OCI-LY1 (cell line): Measurements from ENCODE around the gene DLGAP4.

Source experiments
- H2AFZ ChIP-seq: fragments of 200-600 bp; sonication (generic), shearing (Covaris generic); 2 replicates; pipeline ENCODE4 v1.6.0; 2014; ENCODE audit warnings: antibody characterized with exemption, mild to moderate bottlenecking, low read length
- H3F3A ChIP-seq: fragments of 200-600 bp; sonication (generic), shearing (Covaris generic); 2 replicates; pipeline ENCODE4 v1.6.0; 2014; ENCODE audit warnings: mild to moderate bottlenecking, antibody characterized with exemption, low read length, moderate library complexity; ENCODE audit not compliant: insufficient read depth
- H3K27ac ChIP-seq: fragments of 200-600 bp; sonication (generic); 2 replicates; pipeline ENCODE4 v1.5.1; 2014; ENCODE audit warnings: low read length, mixed run types, mild to moderate bottlenecking, low read depth; ENCODE audit not compliant: poor library complexity, severe bottlenecking
- H3K27me3 ChIP-seq: fragments of 200-600 bp; sonication (generic); 2 replicates; pipeline ENCODE4 v1.6.0; 2014; ENCODE audit warnings: antibody characterized with exemption, mild to moderate bottlenecking, low read length, moderate library complexity; ENCODE audit not compliant: insufficient read depth
- H3K36me3 ChIP-seq: fragments of 200-600 bp; sonication (generic); 2 replicates; pipeline ENCODE4 v1.6.1; 2014; ENCODE audit warnings: mild to moderate bottlenecking, antibody characterized with exemption, low read length, moderate library complexity, mixed read lengths; ENCODE audit not compliant: insufficient read depth
- H3K4me1 ChIP-seq: fragments of 200-600 bp; sonication (generic); 2 replicates; pipeline ENCODE4 v1.5.1; 2014; ENCODE audit warnings: mild to moderate bottlenecking, low read length, moderate library complexity; ENCODE audit not compliant: insufficient read depth, severe bottlenecking
- H3K4me2 ChIP-seq: fragments of 200-600 bp; sonication (generic), shearing (Covaris generic); 2 replicates; pipeline ENCODE4 v1.6.1; 2014; ENCODE audit warnings: low read length
- H3K4me3 ChIP-seq: fragments of 200-600 bp; sonication (generic); 2 replicates; pipeline ENCODE4 v1.5.1; 2014; ENCODE audit warnings: low read length, low read depth, mild to moderate bottlenecking, mixed read lengths; ENCODE audit not compliant: poor library complexity, severe bottlenecking
- H3K79me2 ChIP-seq: fragments of 200-600 bp; shearing (Covaris generic); 2 replicates; pipeline ENCODE4 v1.6.1; 2016; ENCODE audit warnings: mixed run types, low read length, mixed read lengths; ENCODE audit not compliant: insufficient read depth
- H3K9ac ChIP-seq: fragments of 200-600 bp; sonication (generic), shearing (Covaris generic); 2 replicates; pipeline ENCODE4 v1.6.1; 2014; ENCODE audit warnings: mild to moderate bottlenecking, low read length, mixed read lengths
- H3K9me2 ChIP-seq: fragments of 200-600 bp; sonication (generic), shearing (Covaris generic); 2 replicates; pipeline ENCODE4 v1.6.1; 2014; ENCODE audit warnings: low read depth, mild to moderate bottlenecking, low read length, mixed read lengths
- H3K9me3 ChIP-seq: fragments of 200-600 bp; shearing (Covaris generic); 2 replicates; pipeline ENCODE4 v1.6.1; 2014; ENCODE audit warnings: low read length, mixed read lengths
- H4K20me1 ChIP-seq: fragments of 200-600 bp; sonication (generic), shearing (Covaris generic); 2 replicates; pipeline ENCODE4 v1.6.0; 2016; ENCODE audit warnings: mild to moderate bottlenecking, low read length; ENCODE audit not compliant: insufficient read depth
- CTCF ChIP-seq: fragments of 200-600 bp; sonication (generic), shearing (Covaris generic); IDR thresholded peaks from 2 replicates; pipeline ENCODE4 v1.5.1; 2017; ENCODE audit warnings: mild to moderate bottlenecking, antibody characterized with exemption, low read length, moderate library complexity, mixed read lengths
- EZH2 ChIP-seq: fragments of 200-600 bp; sonication (generic), shearing (Covaris generic); IDR thresholded peaks from 2 replicates; pipeline ENCODE4 v1.8.0; 2017; ENCODE audit warnings: borderline replicate concordance, mixed run types, mild to moderate bottlenecking, antibody characterized with exemption, low read length, moderate library complexity, mixed read lengths

DLGAP4 gene

GRCh38 chr20:36272547-36273220, 33.5 kb upstream of the DLGAP4 start:
- no peaks in the 10 kb centered on the region for H3K79me2 ChIP-seq
- TF ChIP-seq CTCF (no peak), EZH2 (no peak)
- H4K20me1 ChIP-seq, result no peaks in the 10 kb centered on the region
- H2AFZ ChIP-seq, result no peak overlapping the region
- H3K4me1 ChIP-seq, result no peaks in the 10 kb centered on the region
- no peak overlapping the region for H3K4me2 ChIP-seq
- no peak overlapping the region for H3K4me3 ChIP-seq
- H3K9me3 ChIP-seq, result no peaks in the 10 kb centered on the region
- H3K27ac ChIP-seq, result no peak overlapping the region
- H3K9me2 ChIP-seq, result no peaks in the 10 kb centered on the region
- H3K9ac ChIP-seq, result no peak overlapping the region
- H3K27me3 ChIP-seq, result no peaks in the 10 kb centered on the region
- no peaks in the 10 kb centered on the region for H3F3A ChIP-seq
- H3K36me3 ChIP-seq, result no peaks in the 10 kb centered on the region

DNA sequence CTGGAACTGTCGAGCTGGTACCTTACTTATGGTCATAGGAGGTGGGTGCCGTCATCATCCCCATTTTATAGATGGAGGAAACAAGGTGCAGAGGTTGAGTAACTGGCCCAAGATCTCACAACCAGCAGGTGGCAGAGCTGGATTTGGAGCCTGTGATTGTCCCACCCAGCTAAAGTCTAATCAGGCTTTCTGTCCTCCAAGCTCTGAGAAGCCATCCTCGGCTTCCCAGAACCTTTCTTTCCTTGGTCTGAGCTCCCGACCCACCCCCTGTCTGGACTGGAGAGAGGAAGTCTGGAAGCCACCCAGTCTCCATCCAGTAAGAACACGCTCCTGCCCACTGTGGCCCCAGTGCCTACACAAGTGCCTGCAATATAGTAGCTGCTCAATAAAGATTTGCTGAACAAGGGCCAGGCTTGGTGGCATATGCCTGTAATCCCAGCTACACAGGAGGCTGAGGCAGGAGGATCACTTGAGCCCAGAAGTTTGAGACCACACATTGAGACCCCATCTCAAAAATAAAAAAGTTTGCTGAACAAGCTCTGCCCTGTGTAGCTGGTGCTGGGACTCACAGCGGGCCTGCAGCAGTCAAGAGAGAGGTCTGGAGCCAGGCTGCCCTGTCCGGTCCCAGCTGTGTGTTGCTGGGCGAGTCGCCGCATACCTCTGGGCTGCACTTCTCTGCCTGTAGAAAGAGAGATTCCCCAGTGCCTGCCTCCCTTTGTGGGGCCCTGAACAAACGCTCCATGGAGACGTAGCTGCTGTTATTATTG, 32.5 kb upstream of the DLGAP4 start:
- no peak overlapping the region for H3K4me3 ChIP-seq
- no peaks in the 10 kb centered on the region for H3K79me2 ChIP-seq
- no peaks in the 10 kb centered on the region for H3K9me3 ChIP-seq
- no peak overlapping the region for H3K9ac ChIP-seq
- no peaks in the 10 kb centered on the region for H3K27me3 ChIP-seq
- H3F3A ChIP-seq, result no peaks in the 10 kb centered on the region
- H4K20me1 ChIP-seq, result no peaks in the 10 kb centered on the region
- TF ChIP-seq EZH2 (no peak), CTCF (peak; percentile 33; the same call in 1 of the 2 replicates)
- no peaks in the 10 kb centered on the region for H3K36me3 ChIP-seq
- H2AFZ ChIP-seq, result no peak overlapping the region
- H3K27ac ChIP-seq, result no peak overlapping the region
- H3K4me1 ChIP-seq, result no peaks in the 10 kb centered on the region
- H3K4me2 ChIP-seq, result no peak overlapping the region
- H3K9me2 ChIP-seq, result no peaks in the 10 kb centered on the region

DNA sequence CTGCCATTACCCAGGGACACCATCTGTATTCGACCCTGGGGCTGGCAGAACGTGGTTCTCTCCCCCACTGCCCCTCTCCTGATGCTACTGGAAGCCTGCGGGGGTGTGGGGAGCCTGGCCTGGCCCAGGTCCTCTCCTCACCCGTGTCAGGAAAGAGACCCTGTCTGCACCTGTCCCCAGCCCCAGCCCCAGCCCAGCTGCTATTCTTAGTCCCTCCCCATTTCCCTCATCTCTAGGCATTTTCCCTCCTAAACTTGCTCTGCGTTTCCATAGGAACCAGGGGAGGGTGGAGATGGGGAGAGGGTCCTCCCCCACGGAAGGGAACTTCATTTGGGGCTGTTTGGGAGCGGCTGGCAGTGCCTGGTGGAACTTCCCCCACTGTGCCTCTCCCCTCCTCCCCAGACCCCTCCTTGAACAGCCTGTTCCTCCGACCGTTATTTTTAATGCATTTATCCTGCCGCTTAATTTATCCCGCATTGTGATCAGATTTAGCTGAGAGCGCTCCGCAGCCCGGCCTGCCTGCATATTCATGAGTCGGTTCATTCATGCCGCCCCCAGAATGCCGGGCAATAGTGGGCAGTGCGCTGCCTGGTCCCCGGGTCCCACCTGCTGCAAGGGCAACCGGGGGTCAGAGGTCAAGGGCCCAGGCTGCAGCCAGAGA, 31.8 kb upstream of the DLGAP4 start:
- Histone ChIP-seq H2AFZ (no peak overlapping the region), H3K4me3 (no peak overlapping the region), H4K20me1 (no peaks in the 10 kb centered on the region), H3K9me3 (no peaks in the 10 kb centered on the region), H3K27ac (no peak overlapping the region), H3K9ac (no peak overlapping the region), H3K9me2 (no peaks in the 10 kb centered on the region), H3F3A (no peaks in the 10 kb centered on the region), H3K79me2 (no peaks in the 10 kb centered on the region), H3K4me2 (no peak overlapping the region), H3K36me3 (no peaks in the 10 kb centered on the region), H3K27me3 (0 out of 2 replicates have a peak, but pooled peaks cover 3% of the 10 kb centered on the region), H3K4me1 (no peaks in the 10 kb centered on the region)
- TF ChIP-seq EZH2, result no peak
- TF ChIP-seq CTCF, result no peak
